Neural progenitor cell (in vitro differentiated cells): Measurements from ENCODE around the gene SCGB3A1. TPM values are rescaled to one million over a fixed set of nuclear protein-coding genes. Genes with fewer than 3 reads are reported as not detected.
A peak's percentile ranks its signal among the peaks of the same experiment; 100 is the strongest.

ENCODE experiments used
- DNase-seq: peaks from one replicate; pipeline ENCODE4 v3.0.0-alpha.2; 2016; ENCODE audit warnings: low spot score
- H2AFZ ChIP-seq: fragments of 200-600 bp; sonication (generic); replicated peaks from 2 replicates; pipeline ENCODE4 v1.6.1; 2016; ENCODE audit warnings: antibody characterized with exemption
- H3F3A ChIP-seq: fragments of 200-600 bp; sonication (generic); 2 replicates; pipeline ENCODE4 v1.6.1; 2016; ENCODE audit warnings: antibody characterized with exemption, low read depth
- H3K27ac ChIP-seq: fragments of 200-600 bp; sonication (generic); 2 replicates; pipeline ENCODE4 v1.5.1; 2016; ENCODE audit warnings: mild to moderate bottlenecking
- H3K27me3 ChIP-seq: fragments of 200-600 bp; sonication (generic); 2 replicates; pipeline ENCODE4 v1.6.1; 2016; ENCODE audit warnings: mild to moderate bottlenecking, moderate library complexity
- H3K36me3 ChIP-seq: fragments of 200-600 bp; sonication (generic); 2 replicates; pipeline ENCODE4 v1.5.1; 2016
- H3K4me1 ChIP-seq: fragments of 200-600 bp; sonication (generic); 2 replicates; pipeline ENCODE4 v1.6.1; 2016; ENCODE audit warnings: mixed run types
- H3K4me2 ChIP-seq: fragments of 200-600 bp; sonication (generic); 2 replicates; pipeline ENCODE4 v1.6.1; 2016
- H3K4me3 ChIP-seq: fragments of 200-600 bp; sonication (generic); 2 replicates; pipeline ENCODE4 v1.5.1; 2016
- H3K79me2 ChIP-seq: fragments of 200-600 bp; sonication (generic); 2 replicates; pipeline ENCODE4 v1.6.1; 2016; ENCODE audit warnings: low read depth
- H3K9ac ChIP-seq: fragments of 200-600 bp; sonication (generic); 2 replicates; pipeline ENCODE4 v1.6.1; 2016
- H3K9me3 ChIP-seq: fragments of 200-600 bp; sonication (generic); 2 replicates; pipeline ENCODE4 v1.5.1; 2016; ENCODE audit warnings: low read depth
- H4K20me1 ChIP-seq: fragments of 200-600 bp; sonication (generic); 2 replicates; pipeline ENCODE4 v1.6.1; 2016; ENCODE audit warnings: low read depth
- H3K27ac Mint-ChIP-seq: 3 replicates; pipeline ENCODE4 v1.8.0; 2021; ENCODE audit warnings: mixed read lengths
- H3K27me3 Mint-ChIP-seq: 2 replicates; pipeline ENCODE4 v1.8.0; 2022; ENCODE audit warnings: low read depth, mild to moderate bottlenecking, inconsistent platforms, moderate library complexity, mixed read lengths; ENCODE audit not compliant: insufficient read depth
- H3K36me3 Mint-ChIP-seq: 3 replicates; pipeline ENCODE4 v1.8.0; 2021; ENCODE audit warnings: mixed read lengths
- H3K4me1 Mint-ChIP-seq: 3 replicates; pipeline ENCODE4 v1.8.0; 2021; ENCODE audit warnings: mixed read lengths
- H3K4me3 Mint-ChIP-seq: 3 replicates; pipeline ENCODE4 v1.8.0; 2021; ENCODE audit warnings: mild to moderate bottlenecking, moderate library complexity, mixed read lengths
- H3K9me3 Mint-ChIP-seq: 3 replicates; pipeline ENCODE4 v1.8.0; 2020; ENCODE audit warnings: mixed read lengths
- CTCF ChIP-seq: fragments of 200-600 bp; sonication (generic); IDR thresholded peaks from 2 replicates; pipeline ENCODE4 v1.5.1; 2017; ENCODE audit warnings: antibody characterized with exemption, mild to moderate bottlenecking
- EZH2 ChIP-seq: fragments of 200-600 bp; sonication (generic); IDR thresholded peaks from 2 replicates; pipeline ENCODE4 v1.6.1; 2017; ENCODE audit warnings: antibody characterized with exemption, mild to moderate bottlenecking, moderate library complexity
- EZH2phosphoT487 ChIP-seq: fragments of 200-600 bp; sonication (generic); IDR thresholded peaks from 2 replicates; pipeline ENCODE4 v1.6.1; 2017; ENCODE audit warnings: antibody characterized with exemption
- total RNA-seq: library from RNA; depleted of rRNA; stranded (reverse); fragments of >200 nt; gene quantifications from 2 replicates; pipeline ENCODE4 v1.2.3, GENCODE V29; 2015; ENCODE audit warnings: low replicate concordance

Gene SCGB3A1
- total RNA-seq, 1 donor from 2014 or later: not detected

DNA sequence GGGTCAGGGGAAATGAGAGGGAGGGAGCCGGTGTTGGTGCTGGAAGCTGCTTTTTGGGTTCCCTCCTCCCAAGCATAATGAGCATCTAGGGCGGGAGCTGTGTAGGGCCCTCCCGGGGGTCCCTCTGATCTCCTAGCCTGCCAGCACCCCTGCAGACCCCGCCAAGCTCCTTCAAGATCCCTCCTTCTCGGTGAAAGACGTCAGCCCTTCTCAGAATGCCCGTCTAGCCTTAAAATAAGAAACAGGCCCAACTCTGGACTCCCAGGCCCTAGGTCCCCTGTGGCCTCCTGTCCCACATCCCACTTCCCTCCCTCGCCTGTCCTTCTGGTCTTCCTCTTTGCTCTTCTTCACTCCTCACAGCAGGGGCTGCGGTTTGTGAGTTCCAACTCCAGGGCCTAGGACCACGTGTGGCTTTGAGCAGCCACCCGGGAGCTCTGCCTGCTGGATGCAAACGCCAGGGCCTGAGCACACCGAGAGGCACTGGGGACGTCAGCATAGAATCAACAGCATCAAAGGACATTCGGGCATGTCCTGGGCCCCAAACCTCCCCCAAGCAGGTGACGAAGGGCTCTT is 8.8 kb upstream of the SCGB3A1 start:
- Histone ChIP-seq H3K4me1 (no peaks in the 10 kb centered on the region), H3K4me2 (no peak overlapping the region), H3K27ac (no peak overlapping the region), H3K79me2 (no peaks in the 10 kb centered on the region), H3F3A (no peaks in the 10 kb centered on the region), H2AFZ (no peak overlapping the region), H3K9me3 (no peaks in the 10 kb centered on the region), H3K36me3 (no peaks in the 10 kb centered on the region), H3K4me3 (no peak overlapping the region), H3K9ac (no peak overlapping the region), H3K27me3 (no peaks in the 10 kb centered on the region), H4K20me1 (no peaks in the 10 kb centered on the region)
- no peak for TF ChIP-seq CTCF
- no peak for TF ChIP-seq EZH2
- no peak for TF ChIP-seq EZH2phosphoT487
- H3K27me3 Mint-ChIP-seq: peaks cover 7% of the 10 kb centered on the region
- no peaks in the 10 kb centered on the region for H3K36me3 Mint-ChIP-seq
- H3K27ac Mint-ChIP-seq: peak overlapping the region; percentile 74
- no peak overlapping the region for H3K4me3 Mint-ChIP-seq
- no peak for DNase-seq
- H3K4me1 Mint-ChIP-seq: peaks cover 3% of the 10 kb centered on the region
- H3K9me3 Mint-ChIP-seq: peaks cover 2% of the 10 kb centered on the region

DNA sequence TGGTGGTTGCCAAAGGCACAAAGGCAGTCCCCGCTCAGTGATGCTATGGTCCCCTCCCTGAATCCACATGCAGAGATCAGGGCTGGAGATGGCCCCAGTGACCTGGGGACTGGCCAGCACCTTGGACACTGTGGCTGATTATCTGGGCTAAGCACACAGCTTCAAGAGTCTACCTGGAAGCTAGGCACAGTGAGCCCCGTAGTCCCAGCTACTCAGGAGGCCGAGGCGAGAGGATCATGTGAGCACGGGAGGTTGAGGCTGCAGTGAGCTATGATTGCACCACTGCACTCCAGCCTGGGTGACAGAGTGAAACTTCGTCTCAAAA is 8.3 kb upstream of the SCGB3A1 start:
- Histone ChIP-seq H3K9me3 (no peaks in the 10 kb centered on the region), H3K36me3 (no peaks in the 10 kb centered on the region), H3F3A (no peaks in the 10 kb centered on the region), H4K20me1 (no peaks in the 10 kb centered on the region), H3K4me3 (no peak overlapping the region), H3K79me2 (no peaks in the 10 kb centered on the region), H3K4me1 (no peaks in the 10 kb centered on the region), H3K27ac (no peak overlapping the region), H3K9ac (no peak overlapping the region), H2AFZ (no peak overlapping the region), H3K4me2 (no peak overlapping the region), H3K27me3 (no peaks in the 10 kb centered on the region)
- no peak overlapping the region for H3K27ac Mint-ChIP-seq
- peaks cover 3% of the 10 kb centered on the region for H3K4me1 Mint-ChIP-seq
- DNase-seq: no peak
- TF ChIP-seq EZH2: no peak
- no peak for TF ChIP-seq CTCF
- no peak for TF ChIP-seq EZH2phosphoT487
- H3K27me3 Mint-ChIP-seq: peaks cover 7% of the 10 kb centered on the region
- H3K9me3 Mint-ChIP-seq: peaks cover 2% of the 10 kb centered on the region
- no peak overlapping the region for H3K4me3 Mint-ChIP-seq
- no peaks in the 10 kb centered on the region for H3K36me3 Mint-ChIP-seq

- H3K36me3 ChIP-seq: no peaks in the 10 kb centered on the region
- H3K27ac ChIP-seq: no peak overlapping the region
- H4K20me1 ChIP-seq: no peaks in the 10 kb centered on the region
- Mint-ChIP-seq H3K27me3 (peaks cover 7% of the 10 kb centered on the region), H3K4me1 (peaks cover 3% of the 10 kb centered on the region), H3K4me3 (no peak overlapping the region), H3K9me3 (peaks cover 2% of the 10 kb centered on the region), H3K27ac (no peak overlapping the region), H3K36me3 (no peaks in the 10 kb centered on the region)
- no peak overlapping the region for H2AFZ ChIP-seq
- no peaks in the 10 kb centered on the region for H3K4me1 ChIP-seq
- no peak for TF ChIP-seq EZH2
- TF ChIP-seq CTCF: no peak
- TF ChIP-seq EZH2phosphoT487: no peak
- H3K9me3 ChIP-seq: no peaks in the 10 kb centered on the region
- H3K4me2 ChIP-seq: no peak overlapping the region
- no peak overlapping the region for H3K9ac ChIP-seq
- no peaks in the 10 kb centered on the region for H3K27me3 ChIP-seq
- no peak for DNase-seq
- H3K4me3 ChIP-seq: no peak overlapping the region
- no peaks in the 10 kb centered on the region for H3K79me2 ChIP-seq
- H3F3A ChIP-seq: no peaks in the 10 kb centered on the region
Observed at GRCh38 chr5:180598797-180599589, 7.7 kb upstream of the SCGB3A1 start.
